Gastrocnemius medialis (tissue), 4 donors: ENCODE measurements around the gene CSH2.

Experiments used
- CTCF ChIP-seq, 5 experiments: fragments of 450-650 bp in 3 of 5; fragments of 200-600 bp in 2 of 5; sonication (generic) in 2 of 5; IDR thresholded peaks in 4 of 5; conservative IDR thresholded peaks in 1 of 5; 1 replicate in 4 of 5; 2 replicates in 1 of 5; pipeline ENCODE4 v1.5.1; 2016 to 2019; ENCODE audit warnings: antibody characterized with exemption in 5 of 5, mild to moderate bottlenecking in 3 of 5, moderate library complexity in 3 of 5
- POLR2A ChIP-seq, 2 donors: fragments of 450-650 bp; IDR thresholded peaks; one replicate each; pipeline ENCODE4 v1.6.1; 2017; ENCODE audit warnings: antibody characterized with exemption in 2 of 2, mild to moderate bottlenecking in 2 of 2, moderate library complexity in 2 of 2

GRCh38 chr17:63918305-63918704, 44.8 kb upstream of the CSH2 start:
- TF ChIP-seq CTCF (IDR thresholded peaks at IDR 0.05 in 4 of 5, conservative IDR thresholded peaks at IDR 0.05 in 1 of 5) (no peak), POLR2A (IDR thresholded peaks at IDR 0.05) (no peak)
